ENCODE data around the gene CNOT3.
A peak's percentile ranks its signal among the peaks of the same experiment; 100 is the strongest.
"Not testable (repeated sequence)": the region's sequence is repeated elsewhere in the genome, so short reads cannot be mapped to it uniquely, and the experiment has no call there.

Gene CNOT3

DNA sequence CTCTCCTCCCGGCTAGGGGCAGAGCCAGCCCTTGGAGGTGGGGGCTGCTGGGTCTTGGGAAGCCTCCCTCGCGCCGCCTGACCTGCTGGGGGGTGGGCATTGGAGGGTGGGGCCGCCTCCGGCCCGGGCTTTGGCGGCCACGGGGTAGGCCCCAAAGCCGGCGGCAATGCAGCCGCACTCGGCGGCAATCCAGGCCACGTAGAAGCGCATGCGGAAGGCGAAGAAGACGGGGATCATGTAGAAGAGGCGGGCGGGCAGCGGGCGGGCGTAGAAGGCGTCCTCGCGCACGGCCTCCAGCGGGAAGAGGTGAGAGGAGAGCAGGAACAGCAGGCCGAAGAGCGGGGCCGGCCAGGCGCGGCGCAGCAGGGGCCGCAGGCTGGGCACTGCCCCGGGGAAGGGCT is 43.1 kb downstream of the CNOT3 start:
- no peak for TF ChIP-seq CTCF (IDR thresholded peaks at IDR 0.05; ENCODE audit: insufficient read depth, missing control alignments)
- FAIRE-seq: no peak
- no peak for DNase-seq (ENCODE audit: insufficient read length, low spot score)

DNA sequence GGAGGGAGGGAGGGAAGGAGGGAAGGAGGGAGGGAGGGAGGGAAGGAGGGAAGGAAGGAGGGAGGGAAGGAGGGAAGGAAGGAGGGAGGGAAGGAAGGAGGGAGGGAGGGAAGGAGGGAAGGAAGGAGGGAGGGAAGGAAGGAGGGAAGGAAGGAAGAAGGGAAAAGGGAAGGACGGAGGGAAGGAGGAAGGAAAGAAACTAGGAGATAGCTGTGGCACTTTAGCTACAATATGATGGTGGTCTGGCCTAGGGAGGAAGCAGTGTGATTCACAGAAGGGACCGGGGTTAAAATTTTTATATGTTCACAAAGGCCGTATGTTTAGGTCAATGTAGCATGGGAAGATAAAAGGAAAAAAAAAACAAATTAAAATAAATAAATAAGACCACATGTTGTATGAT is 44.3 kb downstream of the CNOT3 start:
- not testable (repeated sequence) for DNase-seq (ENCODE audit: insufficient read length, low spot score); FAIRE-seq

DNA sequence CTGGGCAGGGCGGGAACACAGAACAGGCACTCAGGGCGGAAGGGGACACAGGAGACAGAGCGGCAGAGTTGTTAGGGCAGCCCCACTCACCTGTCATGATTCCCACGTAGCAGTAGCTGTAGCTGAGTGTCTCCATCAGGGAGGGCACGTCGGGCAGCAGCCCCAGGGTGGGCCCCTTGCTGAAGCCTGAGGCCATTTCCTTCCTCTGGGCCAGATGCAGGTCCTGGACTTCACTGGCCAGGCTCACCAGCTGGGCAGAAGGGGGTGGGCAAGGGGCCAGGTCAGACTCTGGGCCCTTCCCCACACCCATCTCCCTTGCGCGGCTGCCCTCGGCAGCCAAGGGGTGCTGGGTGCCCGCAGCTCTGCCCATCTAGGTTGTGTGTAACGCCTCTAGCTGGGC is 45.9 kb downstream of the CNOT3 start:
- FAIRE-seq: no peak
- no peak for DNase-seq (ENCODE audit: insufficient read length, low spot score)
- no peak for TF ChIP-seq CTCF (IDR thresholded peaks at IDR 0.05; ENCODE audit: insufficient read depth, missing control alignments)

GRCh38 chr19:54186351-54186750 is 48.8 kb downstream of the CNOT3 start:
- no peak for TF ChIP-seq CTCF (IDR thresholded peaks at IDR 0.05; ENCODE audit: insufficient read depth, missing control alignments)
- FAIRE-seq: no peak
- no peak for DNase-seq (ENCODE audit: insufficient read length, low spot score)

DNA sequence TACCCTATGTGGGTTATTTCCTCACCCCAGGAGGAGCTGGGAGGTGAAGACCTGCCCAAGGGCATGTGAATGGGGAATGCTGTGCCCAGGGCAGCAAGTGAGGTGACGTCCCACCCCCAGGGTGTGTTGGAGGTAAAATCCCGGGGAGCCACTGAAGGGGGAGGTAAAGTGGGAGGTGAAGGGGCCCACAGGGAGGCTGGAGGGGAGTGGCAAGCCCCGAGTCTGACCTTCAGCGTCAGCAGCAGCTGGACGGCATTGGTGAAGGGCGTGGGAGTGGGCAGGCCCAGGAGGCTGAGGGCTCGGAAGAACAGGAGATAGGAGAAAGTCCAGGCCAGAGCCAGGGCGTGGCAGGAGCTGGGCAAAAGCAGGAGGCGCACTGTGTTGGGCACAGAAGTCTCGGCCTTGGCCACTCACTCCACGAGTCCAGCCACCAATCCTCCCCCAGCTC is 49.4 kb downstream of the CNOT3 start:
- DNase-seq (ENCODE audit: insufficient read length, low spot score): no peak
- FAIRE-seq: no peak
- TF ChIP-seq CTCF (IDR thresholded peaks at IDR 0.05; ENCODE audit: insufficient read depth, missing control alignments): no peak

DNA sequence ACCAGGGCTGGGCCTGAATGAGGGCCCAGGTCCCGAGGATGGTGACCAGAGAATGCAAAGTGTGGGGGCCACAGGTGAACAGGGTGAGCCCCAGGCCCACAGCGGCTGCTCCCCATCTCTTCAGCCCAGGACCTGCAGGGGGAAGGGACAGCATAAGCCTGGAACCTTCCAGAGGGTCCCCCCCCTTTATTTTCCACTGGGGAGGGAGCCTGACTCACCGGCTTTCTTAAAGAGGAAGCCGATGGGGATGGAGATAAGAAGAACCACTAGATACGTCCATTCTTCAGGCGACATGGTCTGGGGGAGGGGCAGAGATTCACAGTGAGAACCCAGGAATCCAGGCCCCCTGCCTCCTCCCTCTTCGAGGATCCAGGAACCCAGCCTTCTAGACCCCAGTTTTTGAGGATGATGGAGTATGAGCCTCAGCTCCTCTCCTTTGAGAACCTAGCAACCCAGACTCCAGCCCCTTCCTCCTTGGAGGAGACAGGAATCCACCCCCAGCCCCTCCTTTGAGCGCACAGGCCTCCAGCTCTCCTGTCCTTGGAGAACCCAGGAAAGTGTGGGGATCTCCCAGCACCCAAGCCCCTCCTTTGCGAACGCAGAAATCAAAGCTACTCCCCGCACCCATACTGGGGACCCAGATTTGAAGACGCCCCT is 50.8 kb downstream of the CNOT3 start:
- TF ChIP-seq CTCF (IDR thresholded peaks at IDR 0.05; ENCODE audit: insufficient read depth, missing control alignments): no peak
- DNase-seq (ENCODE audit: insufficient read length, low spot score) (no peak), FAIRE-seq (no peak)

GRCh38 chr19:54189145-54189734 is 51.7 kb downstream of the CNOT3 start, which contains the start of gene MBOAT7:
Gene MBOAT7 (minus strand): TSS chr19:54189580. CDS start chr19:54188508, 1,072 bp downstream.
- FAIRE-seq: no peak
- DNase-seq (ENCODE audit: insufficient read length, low spot score): peak; percentile 83
- peak; percentile 26 for TF ChIP-seq CTCF (IDR thresholded peaks at IDR 0.05; ENCODE audit: insufficient read depth, missing control alignments)
